B cell (primary cell): Measurements from ENCODE around the gene CTNNB1.

ENCODE experiments used
- CTCF ChIP-seq: fragments of 200-600 bp; IDR thresholded peaks from one replicate; pipeline ENCODE4 v1.8.0; 2022; ENCODE audit warnings: antibody characterized with exemption, mild to moderate bottlenecking
- EZH2 ChIP-seq: IDR thresholded peaks from 2 replicates; pipeline ENCODE4 v1.6.1; 2012; ENCODE audit warnings: borderline replicate concordance, low read depth, mild to moderate bottlenecking, moderate library complexity, low read length; ENCODE audit not compliant: insufficient read depth, poor library complexity, severe bottlenecking

DNA sequence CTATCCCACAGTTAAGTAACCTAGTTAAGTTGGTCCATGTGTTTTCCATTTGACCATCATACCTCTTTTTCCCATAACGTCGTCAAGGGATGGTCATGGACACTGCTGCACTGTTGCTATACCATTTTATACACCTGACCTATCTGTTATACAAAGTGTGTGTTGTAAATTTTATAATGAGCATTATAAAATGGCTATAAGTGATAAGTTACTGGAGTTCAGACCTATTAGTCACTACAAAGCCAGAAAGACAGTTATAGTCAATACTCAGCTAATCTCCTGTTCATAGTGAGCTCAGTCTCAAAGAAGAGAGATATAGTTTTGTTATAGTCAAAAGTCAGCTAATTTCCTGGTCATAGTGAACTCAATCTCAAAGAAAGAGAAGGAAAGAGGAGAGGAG lies 18.9 kb upstream of the CTNNB1 start:
- TF ChIP-seq CTCF: no peak
- no peak for TF ChIP-seq EZH2
